GM21423 (cell line): ENCODE results near the gene TSKU.
"Not testable (repeated sequence)": the region's sequence is repeated elsewhere in the genome, so short reads cannot be mapped to it uniquely, and the experiment has no call there.

Experiments used
- ATAC-seq: cut with Tn5 transposase; IDR thresholded peaks from one replicate; pipeline ENCODE4 v1.9.1; 2021; ENCODE audit warnings: mild to moderate bottlenecking, moderate library complexity; ENCODE audit not compliant: unreplicated experiment

TSKU gene

DNA sequence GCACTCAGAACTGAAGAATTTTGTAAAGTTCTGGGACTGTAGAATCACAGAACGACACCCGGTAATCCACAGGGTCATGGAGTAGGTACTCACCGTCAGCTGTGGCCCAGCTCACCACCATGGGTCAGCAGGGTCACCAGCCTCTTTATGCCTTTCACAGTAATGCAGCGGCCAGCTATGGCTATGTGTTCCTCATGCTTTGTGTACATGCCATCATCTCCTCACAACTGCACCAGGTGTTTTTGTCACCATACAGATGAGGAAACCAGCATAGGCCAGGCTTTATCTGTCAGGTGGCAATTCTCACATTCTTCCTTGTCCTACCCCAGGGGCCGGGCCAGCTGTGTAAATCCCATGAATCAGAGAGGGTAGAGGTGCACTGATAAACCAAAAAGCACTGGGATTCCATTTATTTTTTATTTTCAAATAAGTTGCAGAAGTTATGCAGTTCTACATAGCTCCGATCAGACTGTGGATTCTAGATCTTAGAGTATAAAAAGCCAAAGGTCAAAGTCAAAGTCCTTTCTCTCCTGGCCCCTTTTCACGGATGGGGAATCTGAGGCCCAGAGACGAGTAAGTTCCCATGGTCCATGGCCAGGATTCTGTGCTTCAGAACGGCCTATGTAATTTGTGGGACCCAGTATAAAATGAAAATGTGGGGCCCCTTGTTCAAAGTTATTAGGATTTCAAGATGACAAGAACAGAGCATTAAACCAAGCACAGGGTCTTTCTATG, 17.5 kb downstream of the TSKU start:
- no peak for ATAC-seq

DNA sequence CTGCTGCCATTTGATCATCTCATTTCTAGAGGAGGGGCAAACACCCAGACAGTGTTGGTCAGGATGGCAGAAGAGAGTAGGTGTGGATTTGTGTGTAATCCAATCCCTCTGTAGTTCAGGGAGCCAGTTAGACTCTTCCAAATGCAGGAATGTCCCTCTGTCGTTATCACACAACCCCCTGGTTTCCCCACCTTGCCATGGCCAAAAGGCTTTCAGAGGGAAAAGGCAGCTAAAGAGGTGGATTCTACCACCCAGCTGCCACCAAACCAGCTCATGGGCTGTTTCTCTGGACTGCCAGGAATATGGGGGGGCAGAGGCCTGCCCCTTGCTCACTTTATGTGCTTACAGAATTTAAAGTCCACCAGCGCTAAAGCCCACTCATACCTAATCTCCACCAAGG, 18.1 kb downstream of the TSKU start:
- ATAC-seq = no peak

DNA sequence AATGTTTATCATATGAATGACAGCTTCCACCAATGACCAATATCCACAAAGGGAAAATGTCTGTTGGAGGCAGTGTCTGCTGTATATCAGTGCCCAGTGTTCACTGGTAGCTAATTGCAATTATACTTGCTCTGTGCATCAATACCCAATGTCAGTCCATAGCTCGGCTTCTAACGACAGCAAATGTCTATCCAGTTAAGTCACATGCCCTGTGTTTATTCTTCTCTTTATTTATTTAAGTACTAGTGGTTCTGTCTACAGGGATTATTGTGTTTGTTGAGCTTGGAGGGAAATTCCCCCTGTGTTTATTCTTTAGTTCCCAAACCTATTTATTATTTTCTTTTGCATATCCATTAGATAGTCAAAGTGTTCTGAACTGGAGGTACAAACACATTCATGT, 18.6 kb downstream of the TSKU start:
- no peak for ATAC-seq

DNA sequence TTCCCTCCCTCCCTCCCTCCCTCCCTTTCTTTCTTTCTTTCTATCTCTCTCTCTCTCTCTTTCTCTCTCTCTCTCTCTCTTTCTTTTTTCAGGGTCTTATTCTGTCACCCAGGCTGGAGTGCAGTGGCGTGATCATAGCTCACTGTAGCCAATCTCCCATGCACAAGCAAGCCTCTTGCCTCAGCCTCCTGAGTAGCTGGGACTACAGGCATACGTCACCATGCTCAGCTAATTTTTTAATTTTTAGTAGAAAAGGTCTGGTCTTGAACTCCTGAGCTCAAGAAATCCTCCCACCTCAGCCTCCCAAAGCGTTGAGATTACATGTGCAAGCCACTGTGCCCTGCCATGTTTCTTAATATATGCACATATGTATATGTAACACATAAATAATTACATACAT, 19.0 kb downstream of the TSKU start:
- ATAC-seq = no peak

DNA sequence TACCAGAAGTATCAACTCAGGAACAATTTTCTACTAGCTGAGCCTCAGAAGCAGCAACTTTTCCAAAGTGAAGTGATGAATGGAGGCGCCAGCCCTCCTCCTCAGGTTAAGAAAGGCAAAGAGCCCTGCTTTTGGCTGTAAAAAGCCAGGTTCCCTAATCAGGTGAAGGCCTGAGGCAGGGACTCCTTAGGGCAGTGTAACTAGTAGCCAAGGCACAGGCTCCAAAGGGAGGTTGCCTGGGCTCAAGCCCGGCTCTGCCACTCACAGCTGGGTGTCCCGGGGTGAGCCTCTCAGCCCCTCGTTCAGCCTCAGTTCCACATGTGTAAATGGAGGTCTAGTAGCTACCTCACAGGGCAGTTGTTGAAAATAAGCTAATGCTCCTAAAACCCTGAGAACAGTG, 19.5 kb downstream of the TSKU start:
- ATAC-seq = no peak

DNA sequence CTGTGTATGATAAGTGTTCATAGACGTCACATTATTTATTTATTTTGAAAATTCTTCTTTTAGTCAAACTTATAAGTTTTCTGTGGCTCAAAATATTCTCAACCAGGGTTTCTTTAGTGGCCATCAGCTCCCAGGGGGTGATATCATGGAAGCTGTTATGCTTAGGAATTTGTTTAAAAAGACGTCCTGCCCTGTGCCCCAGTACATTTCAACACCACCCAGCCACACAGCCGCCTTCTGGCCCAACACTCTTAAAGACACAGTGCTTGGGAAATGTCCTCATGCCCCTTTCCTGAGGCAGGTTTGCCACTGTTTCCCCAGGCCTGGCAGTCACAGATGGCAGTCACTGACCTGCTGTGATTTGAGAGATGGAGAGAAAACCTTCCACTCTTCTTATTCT, 19.9 kb downstream of the TSKU start:
- ATAC-seq = no peak

DNA sequence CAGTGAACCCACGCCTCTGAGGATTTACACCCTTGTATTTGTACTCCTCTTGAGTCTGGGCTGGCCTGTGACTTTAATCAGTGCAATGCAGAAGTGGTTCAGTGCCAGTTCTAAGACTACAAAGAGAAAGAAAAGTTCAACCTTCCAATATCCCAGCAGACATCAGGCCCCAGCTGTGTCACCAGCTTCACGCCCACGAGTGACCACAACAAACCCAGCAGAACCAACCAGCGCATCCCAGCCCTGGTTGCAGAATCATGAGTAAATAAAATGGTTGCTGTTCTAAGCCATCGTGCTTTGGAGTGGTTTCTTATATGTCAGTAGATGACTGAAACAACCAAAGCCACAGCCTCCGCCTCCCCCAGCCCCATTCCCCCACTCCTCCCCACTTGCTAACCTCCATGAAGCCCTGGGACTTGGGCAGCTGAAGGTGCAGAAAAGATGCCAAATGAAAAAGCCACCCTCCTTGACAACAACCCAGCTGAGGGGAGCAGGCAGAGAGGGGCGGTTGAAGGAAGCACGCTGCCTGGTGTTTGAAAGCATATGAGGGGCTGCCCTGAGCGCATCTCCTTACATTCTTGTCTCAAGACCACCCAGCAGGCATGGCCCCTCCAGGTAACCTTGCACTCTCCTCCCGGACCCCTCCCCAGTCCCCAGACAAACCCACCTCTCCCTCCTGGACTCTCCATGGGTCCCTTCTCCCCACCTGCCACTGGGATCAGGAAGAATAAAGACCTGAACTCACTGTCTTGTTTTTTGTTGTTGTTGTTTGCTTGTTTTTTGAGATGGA, 20.9 kb downstream of the TSKU start:
- ATAC-seq = no peak

DNA sequence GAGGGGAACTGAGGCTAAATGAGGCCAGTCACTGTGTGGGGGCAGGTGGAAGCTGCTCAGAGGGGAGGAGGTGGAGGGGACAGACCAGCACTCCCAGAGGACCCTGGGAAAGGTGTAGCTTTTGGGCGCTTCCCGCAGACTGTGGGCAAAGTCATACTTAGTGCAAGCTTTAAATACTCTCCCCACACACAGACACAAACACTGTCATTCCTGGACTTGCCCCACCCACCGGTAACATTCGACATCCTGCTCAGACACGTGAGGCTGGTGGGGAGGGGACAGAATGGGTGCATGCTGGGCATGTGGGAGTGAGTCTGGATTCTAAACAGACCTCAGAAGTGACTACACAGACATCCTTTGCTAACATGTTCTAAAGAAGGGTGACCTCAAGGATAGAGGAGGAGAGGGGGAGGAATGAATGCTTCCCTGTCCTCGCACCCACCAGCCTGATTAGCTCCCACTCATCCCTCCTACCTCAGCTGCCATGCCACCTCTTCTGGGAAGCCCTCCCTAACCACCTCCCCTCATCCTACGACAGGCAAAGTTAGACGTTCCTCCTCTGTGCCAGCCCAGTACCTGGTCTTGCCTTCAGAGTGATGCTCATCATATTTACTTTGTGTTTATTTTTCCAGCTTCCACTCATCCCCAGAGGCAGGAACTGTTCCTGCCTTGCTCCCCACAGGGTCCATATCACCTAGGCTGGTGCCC, 22.2 kb downstream of the TSKU start:
- ATAC-seq = no peak

DNA sequence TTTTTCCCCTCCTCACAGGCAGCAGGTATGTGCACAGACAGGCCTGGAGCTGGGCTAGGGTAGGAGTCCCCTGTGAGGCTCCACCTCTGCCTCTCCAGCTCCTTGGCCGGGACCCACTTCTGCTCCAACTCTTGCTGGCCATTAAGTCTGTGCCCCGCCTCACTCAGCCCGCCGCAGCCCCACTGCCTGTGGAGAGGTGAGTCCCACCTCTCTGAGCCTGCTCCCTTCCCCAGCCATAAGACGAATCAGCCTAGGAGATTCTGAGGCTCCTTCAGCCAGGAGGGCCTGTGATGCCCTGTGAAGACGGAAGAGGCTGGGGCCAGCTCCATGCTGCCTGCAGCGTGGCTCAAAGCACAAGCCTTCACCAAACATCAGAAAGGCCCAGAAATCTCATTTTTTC, 23.0 kb downstream of the TSKU start:
- ATAC-seq = no peak

DNA sequence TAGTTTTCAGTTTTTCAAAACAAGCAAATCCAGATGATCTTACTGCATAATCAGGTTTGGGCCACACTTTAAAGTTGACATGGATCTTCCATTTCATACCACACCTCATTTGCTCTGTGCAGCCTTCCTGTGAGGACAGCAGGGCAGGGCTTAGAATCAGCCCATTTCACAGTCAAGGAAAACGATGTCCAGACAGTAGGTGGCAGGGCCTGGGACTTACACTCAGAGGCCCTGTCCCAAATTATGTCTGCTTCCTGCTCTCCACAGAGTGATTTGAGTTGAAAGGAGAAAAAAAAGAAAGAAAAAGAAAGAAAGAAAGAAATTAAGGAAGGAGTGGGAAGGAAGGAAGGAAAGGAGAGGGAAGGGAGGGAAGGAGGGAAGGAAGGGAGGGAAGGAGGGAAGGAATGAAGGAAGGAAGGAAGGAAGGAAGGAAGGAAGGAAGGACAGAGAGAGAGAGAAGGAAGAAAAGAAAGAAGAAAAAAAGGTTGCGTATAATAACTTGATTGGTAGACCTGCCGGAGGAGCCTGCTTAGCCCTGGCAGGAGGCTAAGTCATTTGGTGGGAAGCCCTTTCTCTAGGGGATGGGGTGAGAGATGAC, 23.6 kb downstream of the TSKU start:
- no peak for ATAC-seq

DNA sequence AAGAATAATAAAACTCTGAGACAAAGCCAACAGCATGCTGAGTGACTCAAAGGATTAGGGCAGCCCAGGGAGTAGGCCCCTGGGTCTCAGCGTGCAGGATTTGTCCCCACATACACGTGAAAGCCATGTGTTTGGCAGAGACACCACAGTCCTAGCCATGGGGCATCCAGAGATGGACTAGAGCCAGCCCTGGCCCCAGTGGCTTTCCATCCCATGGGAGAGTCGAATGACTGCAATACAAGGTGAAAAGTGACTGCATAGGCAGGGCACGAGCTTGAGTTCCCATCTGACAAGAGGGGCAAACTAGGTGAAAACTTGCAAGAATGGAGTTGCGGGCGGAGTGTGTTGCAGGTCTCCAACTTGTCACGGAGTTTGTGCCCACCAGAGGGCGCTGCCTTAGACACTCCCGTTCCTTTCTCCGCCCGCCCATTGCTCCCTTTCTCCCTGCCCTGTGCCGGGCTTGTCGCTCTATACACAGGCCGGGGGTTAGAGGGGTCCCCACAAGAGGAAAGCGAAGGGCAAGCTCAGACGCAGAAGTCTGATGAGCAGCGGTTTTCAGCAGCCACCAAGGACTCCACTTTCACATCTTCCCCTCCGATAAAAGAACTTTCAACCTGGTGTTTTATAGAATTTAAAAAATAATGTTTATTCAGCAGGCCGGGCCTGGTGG, 24.2 kb downstream of the TSKU start:
- no peak for ATAC-seq

DNA sequence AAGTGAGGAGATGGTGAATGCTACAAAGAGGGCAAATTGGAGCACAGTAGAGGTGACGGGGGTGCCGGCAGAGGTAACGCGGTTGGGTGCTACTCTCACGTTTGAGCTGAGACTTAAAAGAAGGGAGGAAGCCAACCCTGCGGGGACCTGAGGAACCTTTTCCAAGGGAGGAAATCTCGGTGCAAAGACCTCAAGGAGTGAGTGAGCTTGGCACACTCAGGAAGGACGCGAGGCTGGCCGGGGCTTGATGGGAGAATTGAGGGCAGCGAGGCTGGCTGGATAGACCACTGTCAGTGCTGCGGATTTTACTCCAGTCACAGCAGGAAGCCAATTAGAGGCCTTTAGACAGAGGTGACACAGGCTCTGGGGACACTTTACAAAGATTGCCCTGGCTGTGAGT, 25.0 kb downstream of the TSKU start:
- no peak for ATAC-seq

DNA sequence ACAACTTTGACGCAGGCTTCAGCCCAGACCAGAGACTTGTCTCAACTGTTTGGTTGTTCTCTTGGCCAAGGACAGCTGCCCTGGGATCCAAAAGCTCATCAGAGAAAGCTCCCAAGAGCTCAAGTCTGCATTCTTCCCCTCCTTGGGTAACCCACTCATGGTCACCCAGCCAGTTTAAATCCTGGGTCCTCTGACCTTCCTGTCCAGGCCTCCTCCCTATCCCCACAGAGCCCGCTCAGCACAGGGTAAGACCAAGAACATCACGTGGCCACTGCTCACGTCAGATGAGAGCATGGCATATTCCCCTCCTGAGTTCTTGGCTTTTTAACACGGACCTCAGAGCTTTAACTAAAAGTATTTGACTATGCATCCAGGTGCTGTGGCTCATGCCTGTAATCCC, 25.8 kb downstream of the TSKU start:
- ATAC-seq = no peak

DNA sequence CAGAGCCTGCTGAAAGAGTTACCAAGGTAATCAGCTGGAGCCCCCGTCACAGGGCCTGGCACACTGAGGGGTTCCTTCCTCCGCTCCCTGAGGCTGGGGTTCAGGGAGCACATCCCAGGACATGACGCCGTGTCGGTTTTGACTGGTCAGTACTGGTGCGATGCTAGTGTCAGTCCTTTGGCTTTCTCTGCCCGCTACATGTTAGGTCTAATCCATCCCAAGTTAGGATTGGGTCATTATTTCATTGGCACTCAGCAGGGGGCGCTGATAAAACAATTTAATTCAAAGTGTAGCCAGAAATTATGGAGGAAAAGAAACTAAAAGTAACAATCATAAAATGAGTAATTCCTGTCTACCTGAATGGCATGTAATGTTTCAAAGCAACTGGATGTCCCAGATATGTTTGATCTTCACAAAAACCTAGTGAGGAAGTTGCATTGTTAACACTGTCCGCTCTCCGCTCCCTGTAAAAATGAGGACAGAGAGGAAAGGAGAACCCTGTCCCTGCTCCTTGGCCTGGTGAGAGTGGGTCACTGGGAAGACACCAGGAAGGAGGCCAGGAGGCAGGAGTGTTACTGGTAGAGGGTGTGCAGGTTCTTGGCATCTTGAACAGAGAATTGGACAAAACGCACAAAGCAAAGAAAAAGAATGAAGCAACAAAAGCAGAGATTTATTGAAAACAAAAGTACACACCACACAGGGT, 27.1 kb downstream of the TSKU start:
- ATAC-seq = no peak

DNA sequence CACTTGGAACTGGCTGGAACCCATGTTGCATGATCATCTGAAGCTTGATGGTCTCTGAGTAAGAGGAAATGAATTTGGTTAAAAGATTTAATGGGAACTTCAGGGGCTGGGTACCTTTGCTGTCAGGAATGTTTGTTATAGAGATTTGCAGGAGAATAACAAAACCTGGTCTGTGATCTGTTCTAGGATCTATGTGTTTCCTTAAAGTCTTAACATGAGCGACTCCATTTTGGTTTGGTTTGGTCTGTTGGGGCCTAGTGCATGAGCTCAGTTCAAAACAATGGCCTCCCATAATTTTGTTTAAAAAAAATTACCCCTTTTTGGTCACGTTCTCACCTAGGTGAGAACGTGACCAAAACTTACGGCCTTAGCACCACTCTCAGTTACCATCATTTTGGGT, 28.1 kb downstream of the TSKU start:
- ATAC-seq = no peak

DNA sequence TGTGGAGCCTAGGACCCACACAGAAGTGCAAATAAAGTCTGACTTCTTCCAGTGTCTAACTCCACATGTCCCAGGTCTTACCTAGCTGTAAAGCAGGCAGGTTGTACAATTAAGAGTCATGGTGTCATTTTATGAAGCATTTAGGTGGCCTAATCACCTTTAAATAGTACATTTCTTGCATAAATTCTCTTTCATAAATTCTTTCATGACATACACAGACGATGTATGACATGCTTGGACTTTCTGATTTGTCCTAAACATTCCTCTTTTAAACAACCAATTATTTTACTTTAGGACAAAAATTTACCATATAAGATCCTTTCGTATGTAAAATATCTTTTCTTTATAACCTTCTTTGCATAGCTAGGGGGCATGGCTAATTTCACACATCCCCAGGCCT, 31.3 kb downstream of the TSKU start:
- no peak for ATAC-seq

DNA sequence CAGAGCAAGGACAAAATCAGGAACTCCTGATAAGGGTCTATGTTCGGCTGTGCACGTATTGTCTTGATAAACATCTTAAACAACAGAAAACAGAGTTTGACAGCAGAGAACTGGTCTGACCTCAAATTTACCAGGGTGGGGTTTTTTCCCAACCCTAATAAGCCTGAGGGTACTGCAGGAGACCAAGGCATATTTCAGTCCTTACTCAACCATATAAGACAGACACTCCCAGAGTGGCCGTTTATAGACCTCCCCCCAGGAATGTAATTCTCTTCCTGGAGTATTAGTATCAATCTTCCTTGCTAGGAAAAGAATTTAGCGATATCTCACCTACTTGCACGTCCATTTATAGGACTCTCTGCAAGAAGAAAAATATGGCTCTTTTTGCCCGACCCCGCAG, 32.5 kb downstream of the TSKU start:
- ATAC-seq = not testable (repeated sequence)

DNA sequence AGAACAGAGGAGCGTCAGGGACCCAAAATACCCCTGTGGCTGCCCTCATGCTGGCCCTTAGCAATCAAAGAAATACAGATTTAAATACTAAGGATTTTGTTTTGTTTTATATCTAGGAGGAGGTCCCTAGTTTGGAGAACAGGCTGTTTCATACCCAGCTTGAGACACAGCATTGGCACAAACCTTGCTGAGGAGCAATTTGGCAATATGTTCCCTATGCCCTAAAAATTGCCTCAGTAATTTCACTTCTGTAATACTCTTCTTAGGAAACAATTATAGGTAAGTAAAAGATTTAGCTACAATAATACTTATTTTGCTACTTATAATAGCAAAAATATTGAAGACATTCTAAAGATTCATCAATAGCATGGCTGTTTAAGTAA, 37.0 kb downstream of the TSKU start:
- ATAC-seq = no peak

DNA sequence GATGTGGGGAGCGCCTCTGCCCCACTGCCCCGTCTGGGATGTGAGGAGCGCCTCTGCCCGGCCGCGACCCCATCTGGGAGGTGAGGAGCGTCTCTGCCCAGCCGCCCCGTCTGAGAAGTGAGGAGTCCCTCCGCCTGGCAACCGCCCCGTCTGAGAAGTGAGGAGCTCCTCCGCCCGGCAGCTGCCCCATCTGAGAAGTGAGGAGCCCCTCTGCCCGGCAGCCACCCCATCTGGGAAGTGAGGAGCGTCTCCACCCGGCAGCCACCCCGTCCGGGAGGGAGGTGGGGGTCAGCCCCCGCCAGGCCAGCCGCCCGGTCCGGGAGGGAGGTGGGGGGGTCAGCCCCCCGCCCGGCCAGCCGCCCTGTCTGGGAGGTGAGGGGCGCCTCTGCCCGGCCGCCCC, 38.2 kb downstream of the TSKU start:
- not testable (repeated sequence) for ATAC-seq

DNA sequence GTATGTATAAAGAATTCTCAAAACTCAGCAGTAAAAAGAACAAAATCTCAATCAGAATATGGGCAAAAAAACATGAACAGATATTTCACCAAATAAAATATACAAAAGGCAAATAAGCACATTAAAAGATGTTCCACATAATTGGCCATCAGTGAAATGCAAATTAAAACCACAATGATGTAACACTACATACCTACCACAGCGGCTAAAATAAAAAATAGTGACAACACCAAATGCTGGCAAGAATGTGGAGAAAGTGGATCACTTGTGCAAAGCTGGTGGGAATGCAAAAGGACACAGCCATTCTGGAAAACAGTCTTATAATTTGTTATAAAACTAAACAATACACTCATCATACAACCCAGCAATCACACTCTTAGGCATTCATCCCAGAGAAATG, 39.2 kb downstream of the TSKU start:
- ATAC-seq = no peak
